ENCODE results near the gene GRIA4.

GRIA4 gene

GRCh38 chr11:106017093-106017492, 407.2 kb downstream of the GRIA4 start:
- no peak for DNase-seq

GRCh38 chr11:106021181-106021966, 411.5 kb downstream of the GRIA4 start:
- no peak for DNase-seq

- DNase-seq = peak; percentile 99
Observed at GRCh38 chr11:106021967-106022794, 412.3 kb downstream of the GRIA4 start, which contains the start of gene MSANTD4. Gene MSANTD4 (minus strand): TSS chr11:106022240. CDS start chr11:106010917, 11,323 bp downstream.

- DNase-seq = no peak
Observed at GRCh38 chr11:106022795-106023275, 413.0 kb downstream of the GRIA4 start.

GRCh38 chr11:106030609-106031008, 420.7 kb downstream of the GRIA4 start:
- no peak for DNase-seq

- no peak for DNase-seq
Observed at GRCh38 chr11:106031202-106031810, 421.4 kb downstream of the GRIA4 start.
